Measurements from ENCODE around the gene PREPL.

PREPL gene

DNA sequence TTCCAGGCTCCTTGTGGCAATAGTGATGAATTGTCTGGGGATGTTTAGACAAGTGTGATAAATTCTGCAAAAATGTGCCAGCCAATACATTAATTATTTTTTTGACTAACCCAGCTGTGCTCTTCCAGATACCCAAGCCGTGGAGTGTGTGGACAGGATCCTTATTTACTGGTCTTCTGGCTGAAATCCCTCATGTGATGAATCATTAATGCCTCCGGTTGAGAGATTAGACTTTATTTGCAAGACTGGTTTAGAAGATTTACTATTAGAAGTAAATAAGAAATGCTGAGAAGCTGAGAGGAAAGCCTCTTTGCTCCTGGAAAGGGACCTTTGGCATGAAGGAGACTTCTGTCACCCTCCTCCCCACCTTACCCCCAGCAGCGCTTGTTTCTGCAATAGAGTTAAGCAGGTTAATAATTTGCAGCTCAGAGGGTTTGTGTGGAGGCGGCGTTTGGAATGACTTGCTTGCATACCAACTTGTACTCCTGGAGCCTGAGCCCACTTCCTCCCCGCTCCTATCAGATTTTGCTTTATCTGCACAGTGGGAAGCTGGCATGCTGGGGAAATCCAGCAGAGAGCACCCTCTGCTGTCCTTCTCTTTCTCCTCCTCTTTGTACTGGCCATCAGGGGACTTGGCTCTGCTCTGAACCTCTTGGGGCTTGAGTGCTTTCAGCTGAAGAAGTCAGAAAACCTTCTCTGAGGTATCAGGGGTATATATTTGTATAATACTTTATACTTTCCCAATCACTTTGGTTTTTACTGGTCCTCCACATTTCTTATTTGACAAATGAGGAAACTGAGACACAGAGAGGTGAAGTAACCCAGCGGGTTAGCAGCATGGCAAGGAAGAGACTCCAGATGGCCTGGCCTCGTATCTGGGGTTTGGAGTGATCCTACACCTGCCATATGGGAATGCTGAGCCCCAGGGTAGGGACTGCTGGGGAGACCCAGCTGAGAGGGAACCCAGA is 69.7 kb downstream of the PREPL start:
- no peak for DNase-seq

GRCh38 chr2:44290261-44290660 is 71.0 kb downstream of the PREPL start:
- no peak for DNase-seq

- no peak for DNase-seq
Observed at GRCh38 chr2:44286884-44287638, 74.2 kb downstream of the PREPL start.

DNA sequence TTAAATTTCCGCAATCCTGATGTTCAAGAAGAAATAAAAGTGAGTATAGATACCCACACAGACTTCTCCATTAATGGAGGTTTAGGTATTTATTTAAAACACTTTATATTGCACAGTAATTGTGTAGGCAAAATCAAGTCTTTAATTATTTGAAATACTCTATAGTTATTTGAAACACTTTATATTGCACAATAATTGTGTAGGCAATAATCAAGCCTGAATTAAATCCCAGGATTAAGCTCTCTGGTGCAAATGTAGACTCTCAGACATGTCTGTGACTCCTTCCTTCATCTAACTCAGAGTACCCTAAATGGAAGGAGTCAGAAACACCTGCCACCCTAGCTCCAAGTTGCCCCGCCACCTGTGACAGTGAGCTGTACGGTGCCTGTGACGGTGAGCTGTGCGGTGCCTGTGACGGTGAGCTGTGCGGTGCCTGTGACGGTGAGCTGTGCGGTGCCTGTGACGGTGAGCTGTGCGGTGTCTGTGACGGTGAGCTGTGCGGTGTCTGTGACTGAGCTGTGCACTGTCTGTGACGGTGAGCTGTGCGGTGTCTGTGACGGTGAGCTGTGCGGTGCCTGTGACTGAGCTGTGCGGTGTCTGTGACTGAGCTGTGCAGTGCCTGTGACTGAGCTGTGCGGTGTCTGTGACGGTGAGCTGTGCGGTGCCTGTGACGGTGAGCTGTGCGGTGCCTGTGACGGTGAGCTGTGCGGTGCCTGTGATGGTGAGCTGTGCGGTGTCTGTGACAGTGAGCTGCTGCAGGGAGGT is 75.0 kb downstream of the PREPL start:
- DNase-seq = no peak

GRCh38 chr2:44285174-44285573 is 76.1 kb downstream of the PREPL start:
- no peak for DNase-seq

DNA sequence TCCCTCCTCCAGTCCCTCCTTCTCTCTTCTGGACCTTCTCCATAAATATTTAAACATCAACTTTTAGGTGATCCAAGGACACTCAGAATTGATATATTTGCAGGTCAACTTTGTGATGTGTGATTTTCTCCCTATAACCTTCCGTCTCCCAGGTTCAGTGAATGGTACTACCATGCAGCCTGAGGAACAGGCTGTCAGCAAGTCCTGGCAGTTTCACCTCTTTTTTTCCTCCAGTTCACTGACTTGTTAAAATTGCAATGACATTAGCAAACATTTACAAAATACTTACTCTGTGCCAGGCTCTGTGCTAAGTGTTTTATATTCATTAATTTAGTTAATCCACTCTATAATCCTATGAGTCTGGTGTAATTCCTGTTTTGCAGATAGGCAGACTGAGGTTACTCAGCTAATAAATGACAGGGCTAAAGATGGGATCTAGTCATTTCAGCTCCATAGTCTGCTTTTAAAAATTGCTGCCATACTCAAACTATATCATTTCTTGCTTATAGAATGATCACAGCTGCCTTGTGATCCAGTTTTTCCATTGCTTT is 78.1 kb downstream of the PREPL start:
- no peak for DNase-seq

- DNase-seq = no peak
Observed at GRCh38 chr2:44280869-44281268, 80.4 kb downstream of the PREPL start.

- no peak for DNase-seq
Observed at GRCh38 chr2:44277541-44277940, 83.8 kb downstream of the PREPL start.

DNA sequence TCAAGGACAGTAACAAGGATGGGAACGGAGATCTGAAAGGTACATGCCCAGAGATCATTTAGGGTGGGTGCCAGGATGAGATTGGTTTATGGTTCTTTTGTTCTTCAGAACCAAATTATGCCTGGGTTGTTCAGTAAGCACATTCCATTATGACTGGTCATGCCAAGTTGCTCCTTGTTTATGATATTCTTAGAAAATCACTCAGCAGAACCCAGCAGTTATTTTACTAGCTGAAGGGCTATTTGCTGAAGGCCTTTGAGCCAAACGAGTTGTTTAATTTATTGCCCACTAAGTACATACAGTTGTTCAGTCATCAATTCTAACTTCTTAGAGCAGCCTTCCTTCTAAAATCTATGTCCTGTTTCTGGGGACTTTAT is 85.4 kb downstream of the PREPL start:
- DNase-seq = peak; percentile 94

- no peak for DNase-seq
Observed at GRCh38 chr2:44273596-44273995, 87.7 kb downstream of the PREPL start.

GRCh38 chr2:44273076-44273475 is 88.2 kb downstream of the PREPL start:
- no peak for DNase-seq

GRCh38 chr2:44271296-44271695 is 90.0 kb downstream of the PREPL start:
- no peak for DNase-seq

- no peak for DNase-seq
Observed at GRCh38 chr2:44269831-44270230, 91.5 kb downstream of the PREPL start.

GRCh38 chr2:44267796-44268648 is 93.3 kb downstream of the PREPL start:
- DNase-seq = no peak
